ENCODE measurements around the gene OLAH.

The OLAH gene

GRCh38 chr10:15099886-15100285, 56.1 kb downstream of the OLAH start:
- no peak for TF ChIP-seq MAX (IDR thresholded peaks at IDR 0.05; ENCODE audit: low read depth, low read length)
- no peak for DNase-seq (ENCODE audit: low read depth)
- no peak overlapping the region for H3K4me3 ChIP-seq (ENCODE audit: low read depth, low read length)

GRCh38 chr10:15103513-15103912, 59.8 kb downstream of the OLAH start:
- no peak for TF ChIP-seq MYC (IDR thresholded peaks at IDR 0.05; ENCODE audit: low read depth, low read length)
- no peak for TF ChIP-seq CTCF (IDR thresholded peaks at IDR 0.05; ENCODE audit: low read depth, low read length)
- no peak for TF ChIP-seq MAX (IDR thresholded peaks at IDR 0.05; ENCODE audit: low read depth, low read length)
- no peak for TF ChIP-seq POLR2A (IDR thresholded peaks at IDR 0.05; ENCODE audit: extremely low read depth, insufficient read length)
- no peak for DNase-seq (ENCODE audit: low read depth)

GRCh38 chr10:15106352-15107013, 62.7 kb downstream of the OLAH start:
- H3K4me3 ChIP-seq (ENCODE audit: low read depth, low read length) = no peak overlapping the region
- TF ChIP-seq CTCF (IDR thresholded peaks at IDR 0.05; ENCODE audit: low read depth, low read length) = peak; percentile 77
- TF ChIP-seq MYC (IDR thresholded peaks at IDR 0.05; ENCODE audit: low read depth, low read length) = no peak
- peak; percentile 58 for DNase-seq (ENCODE audit: low read depth)

More at GRCh38 chr10:15103513-15103912, 59.8 kb downstream of the OLAH start:
- H3K4me3 ChIP-seq (ENCODE audit: low read depth, low read length) = no peak overlapping the region

- no peak overlapping the region for H3K4me3 ChIP-seq (ENCODE audit: low read depth, low read length)
- peak; percentile 4 for DNase-seq (ENCODE audit: low read depth)
- TF ChIP-seq MYC (IDR thresholded peaks at IDR 0.05; ENCODE audit: low read depth, low read length) (no peak), CTCF (IDR thresholded peaks at IDR 0.05; ENCODE audit: low read depth, low read length) (no peak), MAX (IDR thresholded peaks at IDR 0.05; ENCODE audit: low read depth, low read length) (no peak), POLR2A (IDR thresholded peaks at IDR 0.05; ENCODE audit: extremely low read depth, insufficient read length) (no peak)
Observed at GRCh38 chr10:15112657-15113056, 68.9 kb downstream of the OLAH start.

GRCh38 chr10:15113766-15114165, 70.0 kb downstream of the OLAH start:
- TF ChIP-seq POLR2A (IDR thresholded peaks at IDR 0.05; ENCODE audit: extremely low read depth, insufficient read length) (no peak), CTCF (IDR thresholded peaks at IDR 0.05; ENCODE audit: low read depth, low read length) (no peak), MYC (IDR thresholded peaks at IDR 0.05; ENCODE audit: low read depth, low read length) (no peak), MAX (IDR thresholded peaks at IDR 0.05; ENCODE audit: low read depth, low read length) (no peak)
- DNase-seq (ENCODE audit: low read depth) = no peak
- no peak overlapping the region for H3K4me3 ChIP-seq (ENCODE audit: low read depth, low read length)

GRCh38 chr10:15116225-15116624, 72.5 kb downstream of the OLAH start:
- no peak for TF ChIP-seq CTCF (IDR thresholded peaks at IDR 0.05; ENCODE audit: low read depth, low read length)
- no peak for TF ChIP-seq POLR2A (IDR thresholded peaks at IDR 0.05; ENCODE audit: extremely low read depth, insufficient read length)
- TF ChIP-seq MYC (IDR thresholded peaks at IDR 0.05; ENCODE audit: low read depth, low read length) = no peak
- TF ChIP-seq MAX (IDR thresholded peaks at IDR 0.05; ENCODE audit: low read depth, low read length) = no peak
- H3K4me3 ChIP-seq (ENCODE audit: low read depth, low read length) = no peak overlapping the region
- DNase-seq (ENCODE audit: low read depth) = no peak

Measured in NB4 (cell line).